HG03521 (cell line): ENCODE results near the gene ATF6.
"Not testable (repeated sequence)": the region's sequence is repeated elsewhere in the genome, so short reads cannot be mapped to it uniquely, and the experiment has no call there.

Source experiments
- ATAC-seq: cut with Tn5 transposase; IDR thresholded peaks from one replicate; pipeline ENCODE4 v1.9.1; 2021; ENCODE audit warnings: mild to moderate bottlenecking, moderate library complexity; ENCODE audit not compliant: unreplicated experiment

Gene ATF6

GRCh38 chr1:161731981-161732718 lies 34.0 kb upstream of the ATF6 start:
- ATAC-seq = no peak

- ATAC-seq = no peak
These were observed 32.6 kb upstream of the ATF6 start for GRCh38 chr1:161733526-161733925.

GRCh38 chr1:161735837-161736236 lies 30.3 kb upstream of the ATF6 start:
- ATAC-seq = no peak

GRCh38 chr1:161736335-161736969 lies 29.7 kb upstream of the ATF6 start:
- ATAC-seq = no peak

- no peak for ATAC-seq
These were observed 28.5 kb upstream of the ATF6 start for GRCh38 chr1:161737625-161738024.

- peak; percentile 49 for ATAC-seq
These were observed 27.4 kb upstream of the ATF6 start for GRCh38 chr1:161738627-161739287.

GRCh38 chr1:161739865-161740566 lies 26.1 kb upstream of the ATF6 start:
- peak; percentile 34 for ATAC-seq

- no peak for ATAC-seq
These were observed 25.2 kb upstream of the ATF6 start for GRCh38 chr1:161740921-161741320.

GRCh38 chr1:161743231-161743630 lies 22.9 kb upstream of the ATF6 start:
- no peak for ATAC-seq

- ATAC-seq = no peak
These were observed 18.3 kb upstream of the ATF6 start for GRCh38 chr1:161747801-161748200.

GRCh38 chr1:161749509-161750407 lies 16.4 kb upstream of the ATF6 start, which contains the start of gene DUSP12:
Gene DUSP12 (plus strand): TSS chr1:161749786. CDS start chr1:161749802, 16 bp downstream.
- peak; percentile 96 for ATAC-seq

- ATAC-seq = no peak
These were observed 2.5 kb upstream of the ATF6 start for GRCh38 chr1:161763522-161764098.

GRCh38 chr1:161768461-161768860 lies 2.3 kb downstream of the ATF6 start:
- ATAC-seq = no peak

GRCh38 chr1:161768986-161769672 lies 3.0 kb downstream of the ATF6 start:
- no peak for ATAC-seq

GRCh38 chr1:161769673-161770045 lies 3.5 kb downstream of the ATF6 start:
- ATAC-seq = not testable (repeated sequence)

- no peak for ATAC-seq
These were observed 4.1 kb downstream of the ATF6 start for GRCh38 chr1:161770250-161770649.

GRCh38 chr1:161771161-161771560 lies 5.0 kb downstream of the ATF6 start:
- no peak for ATAC-seq

- no peak for ATAC-seq
These were observed 5.9 kb downstream of the ATF6 start for GRCh38 chr1:161771973-161772372.

GRCh38 chr1:161772397-161772796 lies 6.3 kb downstream of the ATF6 start:
- ATAC-seq = no peak
